ENCODE results near the gene GPR78.
"Not testable (repeated sequence)": the region's sequence is repeated elsewhere in the genome, so short reads cannot be mapped to it uniquely, and the experiment has no call there.

Gene GPR78

DNA sequence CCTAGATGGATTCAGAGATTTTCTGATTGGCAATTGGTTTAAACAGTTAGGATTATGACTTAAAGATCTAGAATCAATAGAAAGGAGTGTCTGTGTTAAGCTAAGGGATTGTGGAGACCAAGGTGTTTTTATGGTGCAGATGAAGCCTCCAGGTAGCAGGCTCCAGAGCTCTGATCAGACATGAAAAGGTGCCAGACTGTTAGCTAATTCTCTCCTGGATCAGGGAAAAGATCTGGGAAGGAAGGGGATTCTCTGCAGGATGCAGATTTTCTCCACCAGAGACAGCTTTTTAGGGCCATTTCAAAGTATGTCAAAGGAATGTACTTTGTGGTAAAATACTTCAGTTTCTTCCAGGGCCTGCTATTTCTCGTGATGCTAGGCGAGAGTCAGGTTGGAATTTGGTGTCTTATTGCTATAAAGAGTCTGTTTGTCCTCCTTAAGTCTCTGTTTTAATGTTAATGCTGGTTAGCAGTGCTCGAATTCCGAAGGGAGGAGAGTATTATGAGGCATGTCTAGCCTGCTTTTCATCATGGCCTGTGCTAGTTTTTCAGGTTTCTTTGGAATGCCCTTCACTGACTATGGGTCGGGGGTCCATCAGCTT lies 12.0 kb upstream of the GPR78 start:
- DNase-seq: no peak

GRCh38 chr4:8570201-8570600 lies 10.0 kb upstream of the GPR78 start:
- no peak for DNase-seq

DNA sequence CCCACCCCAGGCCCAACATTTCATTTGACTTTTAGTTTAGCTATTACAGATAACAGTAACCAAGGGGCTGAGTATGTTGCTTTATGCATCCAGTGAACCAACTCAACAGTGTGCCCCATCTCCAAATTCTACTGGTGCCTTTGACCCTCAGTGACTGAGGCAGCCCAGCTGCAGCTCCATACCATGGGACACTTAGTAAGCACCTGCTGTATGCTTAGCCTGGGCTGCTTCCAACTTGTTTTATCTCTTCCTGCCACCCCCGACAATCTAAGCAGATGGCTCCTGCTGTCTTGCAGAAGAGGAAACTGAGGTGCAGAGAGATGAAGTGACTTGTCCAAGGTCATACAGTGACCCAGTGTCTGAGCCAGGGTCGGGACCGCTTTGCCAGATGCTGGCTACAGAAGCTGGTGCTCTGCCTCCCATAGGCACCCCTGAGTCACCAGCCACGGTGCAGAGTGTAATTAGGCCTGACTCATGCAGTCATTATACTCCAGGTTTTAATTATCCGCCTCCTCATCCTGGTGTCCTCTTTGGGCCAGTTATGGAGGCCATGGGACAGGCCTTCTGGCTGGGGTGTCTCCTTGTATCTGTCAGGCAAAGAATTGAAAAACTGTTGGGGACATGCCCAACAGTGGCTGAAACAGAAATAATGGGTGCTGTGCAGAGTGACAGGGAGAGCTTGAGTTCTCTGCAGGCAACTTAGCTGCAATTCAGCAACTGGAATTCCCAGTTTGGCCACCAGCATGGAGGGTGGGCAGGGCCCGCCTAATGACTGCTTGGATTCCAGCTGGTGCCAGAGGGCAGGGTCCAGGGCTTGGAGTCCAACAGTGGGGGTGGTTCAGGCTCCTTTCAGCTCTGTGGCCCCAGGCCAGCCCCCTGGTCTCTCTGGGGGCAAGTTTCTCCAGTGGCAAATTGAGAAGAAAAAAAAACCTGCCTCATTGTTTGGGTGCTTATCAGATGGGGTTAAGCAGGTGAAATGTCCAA lies 8.2 kb upstream of the GPR78 start:
- no peak for DNase-seq

DNA sequence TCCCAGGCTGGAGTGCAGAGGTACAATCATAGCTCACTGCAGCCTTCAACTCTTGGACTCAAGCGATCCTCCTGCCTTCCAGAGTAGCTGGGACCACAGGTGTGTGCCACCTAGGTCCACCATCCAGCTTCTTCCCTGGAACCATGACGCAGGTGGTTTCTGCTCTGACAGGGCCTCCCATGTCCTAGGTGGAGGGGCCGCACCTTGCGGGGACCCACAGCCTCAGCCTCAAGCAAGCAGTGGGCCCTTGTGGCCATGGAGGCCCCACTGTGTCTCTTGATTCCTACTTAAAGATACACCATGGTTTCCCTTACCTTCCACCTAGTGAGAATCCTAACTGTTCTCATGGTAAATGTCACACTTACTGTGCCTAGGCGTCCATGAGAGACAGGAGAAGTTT lies 6.9 kb upstream of the GPR78 start:
- no peak for DNase-seq

- DNase-seq: no peak
These were observed 5.3 kb upstream of the GPR78 start for GRCh38 chr4:8574796-8575370.

DNA sequence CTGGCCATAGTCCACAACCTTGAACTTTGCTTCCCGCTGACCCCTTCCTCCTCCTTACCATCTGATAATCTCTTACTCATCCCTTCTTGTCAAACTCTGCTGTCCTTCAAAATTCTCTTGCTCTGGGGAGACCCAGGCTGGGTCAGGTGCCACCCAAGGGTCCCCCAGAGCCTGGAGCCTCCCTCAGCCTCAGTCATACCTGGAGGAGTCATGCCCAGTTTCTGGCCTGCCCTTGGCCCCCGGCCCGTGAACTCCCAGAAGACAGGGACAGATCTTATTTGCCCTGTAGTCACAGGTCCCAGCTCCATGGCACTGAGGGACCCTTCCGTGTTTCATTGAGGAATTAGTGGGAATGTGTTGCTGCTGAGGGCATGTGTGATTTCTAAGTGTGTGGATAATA lies 4.7 kb upstream of the GPR78 start:
- no peak for DNase-seq

DNA sequence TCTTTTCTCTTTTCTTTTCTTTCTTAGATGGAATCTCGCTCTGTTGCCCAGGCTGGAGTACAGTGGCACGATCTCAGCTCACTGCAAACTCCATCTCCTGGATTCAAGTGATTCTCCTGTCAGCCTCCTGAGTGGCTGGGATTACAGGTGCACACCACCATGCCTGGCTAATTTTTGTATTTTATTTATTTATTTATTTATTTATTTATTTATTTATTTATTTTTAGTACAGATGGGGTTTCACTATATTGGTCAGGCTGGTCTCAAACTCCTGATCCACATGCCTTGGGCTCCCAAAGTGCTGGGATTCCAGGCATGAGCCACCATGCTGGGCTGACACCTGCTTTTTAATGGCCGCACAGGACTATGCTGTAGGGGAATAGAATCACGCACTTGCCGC lies 3.6 kb upstream of the GPR78 start:
- DNase-seq: not testable (repeated sequence)

DNA sequence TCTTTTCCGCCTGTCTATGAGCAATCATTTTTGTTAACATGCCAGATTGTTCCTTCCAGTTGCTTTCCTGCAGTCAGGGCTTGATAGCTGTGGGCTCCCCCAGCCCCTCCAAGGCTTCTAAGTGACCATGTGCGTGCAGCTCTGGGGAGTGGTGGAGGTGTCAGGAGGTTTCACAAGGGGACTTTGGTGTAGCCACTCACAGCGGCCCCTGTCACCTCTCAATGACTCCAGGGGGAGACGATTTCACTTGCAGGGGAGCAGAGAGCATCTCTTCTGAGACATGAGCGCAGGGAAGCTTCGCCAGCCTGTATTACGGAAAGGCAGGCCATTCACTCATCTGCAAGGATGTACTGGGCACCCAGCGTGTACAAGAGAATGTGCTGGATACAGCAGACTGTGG lies 3.1 kb upstream of the GPR78 start:
- no peak for DNase-seq

DNA sequence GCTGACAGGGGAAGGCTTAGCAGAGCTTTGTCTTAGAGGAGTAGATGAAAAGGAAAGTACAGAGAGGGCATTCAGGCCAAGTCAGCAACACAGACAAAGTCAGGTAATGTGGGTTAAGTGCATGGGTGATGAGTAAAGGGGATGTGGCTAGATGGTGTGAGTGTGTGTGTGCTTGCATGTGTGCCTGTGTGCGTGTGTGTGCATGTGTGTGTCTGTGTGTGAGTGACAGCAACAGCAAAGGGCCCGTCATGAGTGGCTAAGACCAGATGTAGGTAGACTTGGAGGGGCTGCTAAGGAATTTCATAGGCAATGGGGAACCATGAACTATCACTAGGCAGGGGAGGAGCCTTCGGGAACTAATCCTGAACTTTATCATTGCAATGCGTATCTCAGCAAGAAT lies 2.2 kb upstream of the GPR78 start:
- no peak for DNase-seq

DNA sequence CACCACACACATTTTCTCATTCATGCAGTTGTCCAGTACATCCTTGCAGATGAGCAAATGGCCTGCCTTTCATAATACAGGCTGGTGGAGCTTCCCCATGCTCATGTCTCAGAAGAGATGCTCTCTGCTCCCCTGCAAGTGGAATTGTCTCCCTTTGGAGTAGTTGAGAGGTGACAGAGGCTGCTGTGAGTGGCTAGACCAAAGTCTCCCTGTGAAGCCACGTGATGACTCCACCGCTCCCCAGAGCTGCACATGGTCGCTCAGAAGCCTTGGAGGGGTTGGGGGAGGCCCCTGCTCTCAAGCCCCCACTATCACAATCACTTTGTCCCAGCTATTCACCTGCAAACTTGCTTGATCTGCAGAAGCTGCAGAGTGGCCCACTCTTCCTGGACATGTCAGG lies 1.5 kb upstream of the GPR78 start:
- no peak for DNase-seq

DNA sequence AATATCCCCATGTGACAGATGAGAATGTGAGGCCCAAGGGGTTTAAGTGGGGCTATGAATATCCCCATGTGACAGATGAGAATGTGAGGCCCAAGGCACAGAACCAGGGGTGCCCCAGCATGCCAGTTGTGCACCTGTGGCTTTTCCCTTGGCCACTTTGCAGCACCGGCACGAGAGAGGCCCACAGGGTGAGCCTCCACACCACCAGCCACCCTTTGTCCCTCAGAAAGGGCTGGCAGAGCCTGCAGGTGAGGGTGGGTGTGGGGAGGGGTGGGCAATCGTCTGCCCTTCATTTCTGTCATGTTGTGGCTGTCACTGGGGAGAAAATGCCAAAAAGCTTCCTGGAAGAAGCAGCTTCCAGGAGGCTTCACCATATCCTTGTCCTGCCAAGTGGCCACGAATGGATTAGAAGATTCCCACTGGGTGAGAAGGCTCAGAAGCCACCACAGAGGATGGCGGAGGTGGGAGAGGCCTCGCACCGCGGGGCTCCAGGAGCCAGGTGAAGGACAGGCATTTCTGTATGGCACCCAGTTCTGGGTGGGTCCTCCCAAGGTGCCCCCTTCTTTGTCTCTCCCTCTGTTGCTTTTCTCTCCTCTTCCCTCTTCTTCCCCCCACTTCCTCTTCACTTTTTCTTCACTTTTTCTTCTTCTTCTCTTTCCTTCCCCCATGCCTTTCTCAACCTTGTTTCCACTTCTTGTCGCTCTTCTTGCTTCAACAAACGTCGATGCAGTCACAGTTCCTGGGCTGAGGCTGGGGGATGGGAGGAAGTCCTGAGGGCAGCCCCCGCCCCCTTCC lies 469 bp upstream of the GPR78 start:
- DNase-seq: no peak

- no peak for DNase-seq
These were observed 1.1 kb downstream of the GPR78 start for GRCh38 chr4:8581094-8581861.

GRCh38 chr4:8582016-8582415 lies 1.8 kb downstream of the GPR78 start:
- no peak for DNase-seq

DNA sequence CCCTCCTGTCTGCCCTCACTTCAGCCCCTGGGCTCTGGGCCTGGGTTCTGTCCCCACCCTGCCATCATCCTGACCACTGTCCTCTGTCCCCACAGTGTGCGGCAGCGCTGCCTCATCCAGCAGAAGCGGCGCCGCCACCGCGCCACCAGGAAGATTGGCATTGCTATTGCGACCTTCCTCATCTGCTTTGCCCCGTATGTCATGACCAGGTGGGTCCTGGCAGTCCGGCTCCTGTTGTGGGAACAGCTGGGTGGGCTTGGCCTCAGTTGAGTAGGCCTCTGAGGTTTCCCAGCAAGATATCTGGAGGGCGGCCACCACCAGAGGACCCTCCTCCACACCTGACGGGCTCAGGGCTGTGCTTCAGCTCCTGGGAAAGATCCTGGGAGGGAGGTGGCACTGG lies 2.2 kb downstream of the GPR78 start:
- DNase-seq: no peak

- no peak for DNase-seq
These were observed 2.9 kb downstream of the GPR78 start for GRCh38 chr4:8582941-8583654.

DNA sequence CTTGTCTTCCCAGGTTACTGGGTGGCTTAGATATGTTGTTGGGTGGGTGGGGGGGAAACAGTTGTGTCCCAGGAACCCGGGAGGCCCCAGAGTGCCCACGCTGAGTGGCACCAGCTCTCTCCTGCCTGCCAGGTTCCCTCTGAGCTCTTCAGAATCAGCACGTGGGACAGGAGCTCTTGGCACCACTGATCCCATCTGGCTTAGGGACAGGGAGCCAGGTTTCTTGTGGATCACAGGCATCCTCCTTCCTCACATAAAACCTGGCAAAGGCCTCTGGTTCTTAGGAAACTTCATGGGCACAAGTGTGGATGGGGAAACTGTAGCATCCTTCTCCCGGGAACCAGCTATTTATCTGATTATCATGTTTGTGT lies 3.4 kb downstream of the GPR78 start:
- DNase-seq: no peak

GRCh38 chr4:8585186-8585585 lies 5.0 kb downstream of the GPR78 start:
- DNase-seq: no peak

- no peak for DNase-seq
These were observed 5.6 kb downstream of the GPR78 start for GRCh38 chr4:8585721-8586212.

DNA sequence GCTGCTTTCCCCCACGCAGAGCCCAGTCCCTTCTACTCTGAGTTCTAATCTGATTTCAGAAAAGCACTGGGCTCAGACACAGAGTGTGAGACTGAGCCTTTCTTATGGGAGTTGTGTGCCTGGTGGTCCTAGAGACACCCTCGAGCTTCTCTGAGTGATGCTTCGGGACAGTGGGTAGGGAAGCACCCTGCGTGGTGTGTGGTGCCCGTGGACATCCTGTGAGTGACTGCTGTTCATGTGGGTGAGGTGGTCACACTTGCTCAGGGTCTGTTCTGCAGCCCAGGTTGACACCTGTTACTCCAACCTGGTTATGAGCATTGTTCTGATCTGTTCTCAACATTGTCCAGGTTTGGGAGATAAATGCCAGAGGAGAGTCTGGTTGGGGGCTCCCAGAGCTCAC lies 6.1 kb downstream of the GPR78 start:
- no peak for DNase-seq

DNA sequence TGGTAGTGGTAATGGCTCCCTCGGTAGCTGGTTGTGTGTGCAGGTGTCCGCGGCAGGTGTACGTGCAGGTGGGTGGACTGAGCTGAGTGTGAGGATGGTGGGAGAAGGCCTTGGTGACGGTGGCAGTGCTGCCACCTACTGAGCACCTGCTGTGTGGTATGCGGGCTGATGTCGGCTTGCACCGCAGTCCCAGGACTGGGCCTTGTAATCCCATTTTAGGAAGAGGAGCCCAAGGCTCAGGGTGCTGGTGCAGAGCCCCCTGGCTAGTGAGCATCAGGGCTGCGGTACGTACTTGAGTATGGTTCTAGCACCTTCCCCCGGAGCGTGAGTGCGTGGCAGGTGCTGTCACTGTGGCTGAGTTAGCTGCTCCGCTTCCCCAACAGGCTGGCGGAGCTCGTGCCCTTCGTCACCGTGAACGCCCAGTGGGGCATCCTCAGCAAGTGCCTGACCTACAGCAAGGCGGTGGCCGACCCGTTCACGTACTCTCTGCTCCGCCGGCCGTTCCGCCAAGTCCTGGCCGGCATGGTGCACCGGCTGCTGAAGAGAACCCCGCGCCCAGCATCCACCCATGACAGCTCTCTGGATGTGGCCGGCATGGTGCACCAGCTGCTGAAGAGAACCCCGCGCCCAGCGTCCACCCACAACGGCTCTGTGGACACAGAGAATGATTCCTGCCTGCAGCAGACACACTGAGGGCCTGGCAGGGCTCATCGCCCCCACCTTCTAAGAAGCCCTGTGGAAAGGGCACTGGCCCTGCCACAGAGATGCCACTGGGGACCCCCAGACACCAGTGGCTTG lies 6.7 kb downstream of the GPR78 start:
- DNase-seq: no peak

All from NCI-H510A treated with DMSO at 0.1 percent for 48 hours (cell line).